NT2/D1 (cell line): ENCODE results near the gene FREM2.

Experiments
- SUZ12 ChIP-seq: IDR thresholded peaks from 2 replicates; pipeline ENCODE4 v1.6.1; 2011; ENCODE audit not compliant: insufficient read length, insufficient read depth; ENCODE audit errors: extremely low read depth
- YY1 ChIP-seq: IDR thresholded peaks from 2 replicates; pipeline ENCODE4 v1.6.1; 2011; ENCODE audit not compliant: insufficient read length, insufficient read depth
- ZNF274 ChIP-seq: IDR thresholded peaks from 2 replicates; pipeline ENCODE4 v1.6.1; 2011; ENCODE audit warnings: mild to moderate bottlenecking, low read depth, low read length

GRCh38 chr13:38685974-38686576 lies 802 bp upstream of the FREM2 start:
- TF ChIP-seq ZNF274 (no peak), YY1 (no peak), SUZ12 (no peak)
